Gastroesophageal sphincter (tissue), 3 donors: Measurements from ENCODE around the gene NKAIN1.

Source experiments
- CTCF ChIP-seq, 4 experiments: fragments of 200-600 bp in 2 of 4; fragments of 450-650 bp in 2 of 4; sonication (generic) in 1 of 4; IDR thresholded peaks; one replicate each; pipeline ENCODE4 v1.5.1; 2017 to 2019; ENCODE audit warnings: antibody characterized with exemption in 4 of 4, mild to moderate bottlenecking in 2 of 4, moderate library complexity in 2 of 4
- EP300 ChIP-seq: sonication (generic); formaldehyde crosslinking; IDR thresholded peaks from one replicate; pipeline ENCODE4 v1.6.1; 2017; ENCODE audit warnings: antibody characterized with exemption, mild to moderate bottlenecking
- POLR2A ChIP-seq, 2 donors: fragments of 450-650 bp; IDR thresholded peaks; one replicate each; pipeline ENCODE4 v1.6.1; 2017; ENCODE audit warnings: antibody characterized with exemption in 2 of 2, mild to moderate bottlenecking in 2 of 2, moderate library complexity in 1 of 2
- POLR2AphosphoS5 ChIP-seq: sonication (generic); formaldehyde crosslinking; IDR thresholded peaks from one replicate; pipeline ENCODE4 v1.6.1; 2017; ENCODE audit warnings: antibody characterized with exemption

- TF ChIP-seq CTCF (IDR thresholded peaks at IDR 0.05) (no peak), POLR2AphosphoS5 (no peak), POLR2A (IDR thresholded peaks at IDR 0.05) (no peak), EP300 (no peak)
These were observed 4.8 kb downstream of the NKAIN1 start for GRCh38 chr1:31234870-31235269.
